Activated naive CD8-positive, alpha-beta T cell treated with anti-CD3 and anti-CD28 coated beads, Interleukin-2, amount 10 ng/mL, durations not matched to agents 7 days and 5 days (primary cell): ENCODE data around the gene HMGN4. TPM values are rescaled to one million over a fixed set of nuclear protein-coding genes. Genes with fewer than 3 reads are reported as not detected.

ENCODE experiments used
- total RNA-seq, 2 experiments: library from RNA; stranded (reverse); gene quantifications; one replicate each; pipeline ENCODE4 v1.2.3, GENCODE V29; 2021

HMGN4 gene
- total RNA-seq, 2 experiments from 2014 or later = 83.1 to 86.4 TPM

Other genes with a start within 250 kb of the HMGN4 start
- 100 to 1,000 TPM; 102 to 122 TPM for gene BTN3A2, start 173.2 kb upstream of the HMGN4 start, total RNA-seq
- gene BTN2A2, start 155.3 kb upstream of the HMGN4 start, total RNA-seq = 10 to 100 TPM; 20.5 to 27.9 TPM
- gene BTN3A1, start 136.1 kb upstream of the HMGN4 start, total RNA-seq = 100 to 1,000 TPM; 143 to 154 TPM
- gene BTN3A3, start 97.9 kb upstream of the HMGN4 start, total RNA-seq = 100 to 1,000 TPM; 117 to 126 TPM
- 10 to 100 TPM; 45.2 to 46.7 TPM for gene BTN2A1, start 80.4 kb upstream of the HMGN4 start, total RNA-seq
- under 1 TPM in 1 of 2 experiments, not detected in 1; 0.11 TPM for gene BTN1A1, start 38.1 kb upstream of the HMGN4 start, total RNA-seq
- 10 to 100 TPM; 28.3 to 31.7 TPM for gene ABT1, start 58.6 kb downstream of the HMGN4 start, total RNA-seq
- 10 to 100 TPM; 13.6 to 14.5 TPM for gene ZNF322, start 121.4 kb downstream of the HMGN4 start, total RNA-seq